ENCODE data around the gene PROM2. TPM values are rescaled to one million over a fixed set of nuclear protein-coding genes. Genes with fewer than 3 reads are reported as not detected.

Gene PROM2
- polyA plus RNA-seq, 2 donors, result 56.0 to 82.4 TPM

- Histone ChIP-seq H3K4me3 (ENCODE audit: low read depth in 1 of 2, low read length in 2 of 2) (no peak overlapping the region), H3K27me3 (ENCODE audit: control insufficient read depth in 1 of 2, insufficient read depth in 2 of 2, low read length in 2 of 2) (no peaks in the 10 kb centered on the region), H3K4me1 (ENCODE audit: control insufficient read depth in 2 of 2, insufficient read depth in 2 of 2, low read length in 1 of 2) (peaks cover 0 to 25% of the 10 kb centered on the region in 2 donors), H3K9me3 (ENCODE audit: control insufficient read depth in 2 of 2, insufficient read depth in 1 of 2, low read depth in 1 of 2, low read length in 1 of 2) (no peaks in the 10 kb centered on the region), H3K36me3 (ENCODE audit: control insufficient read depth in 2 of 2, insufficient read depth in 2 of 2, low read length in 1 of 2) (no peaks in the 10 kb centered on the region), H3K27ac (ENCODE audit: low read depth in 2 of 2, low read length in 1 of 2) (no peak overlapping the region)
- WGBS, 2 donors, result 53 to 68% methylated on average over 6 of the region's 6 CpGs
Observed at GRCh38 chr2:95317123-95317500, 42.9 kb downstream of the PROM2 start.

GRCh38 chr2:95317665-95318425 is 43.6 kb downstream of the PROM2 start:
- Histone ChIP-seq H3K4me1 (ENCODE audit: control insufficient read depth in 2 of 2, insufficient read depth in 2 of 2, low read length in 1 of 2) (peaks cover 0 to 23% of the 10 kb centered on the region in 2 donors), H3K36me3 (ENCODE audit: control insufficient read depth in 2 of 2, insufficient read depth in 2 of 2, low read length in 1 of 2) (no peaks in the 10 kb centered on the region), H3K27me3 (ENCODE audit: control insufficient read depth in 1 of 2, insufficient read depth in 2 of 2, low read length in 2 of 2) (no peaks in the 10 kb centered on the region), H3K4me3 (ENCODE audit: low read depth in 1 of 2, low read length in 2 of 2) (no peak overlapping the region), H3K27ac (ENCODE audit: low read depth in 2 of 2, low read length in 1 of 2) (no peak overlapping the region), H3K9me3 (ENCODE audit: control insufficient read depth in 2 of 2, insufficient read depth in 1 of 2, low read depth in 1 of 2, low read length in 1 of 2) (no peaks in the 10 kb centered on the region)
- WGBS, 2 donors, result 63 to 80% methylated on average over 12 of the region's 12 CpGs

- 83% methylated on average over 13 of the region's 13 CpGs for WGBS, 2 donors
- H3K4me3 ChIP-seq (ENCODE audit: low read depth in 1 of 2, low read length in 2 of 2), result no peak overlapping the region
- no peaks in the 10 kb centered on the region for H3K36me3 ChIP-seq (ENCODE audit: control insufficient read depth in 2 of 2, insufficient read depth in 2 of 2, low read length in 1 of 2)
- no peak overlapping the region for H3K27ac ChIP-seq (ENCODE audit: low read depth in 2 of 2, low read length in 1 of 2)
- no peaks in the 10 kb centered on the region for H3K9me3 ChIP-seq (ENCODE audit: control insufficient read depth in 2 of 2, insufficient read depth in 1 of 2, low read depth in 1 of 2, low read length in 1 of 2)
- H3K4me1 ChIP-seq (ENCODE audit: control insufficient read depth in 2 of 2, insufficient read depth in 2 of 2, low read length in 1 of 2), result peaks cover 0 to 21% of the 10 kb centered on the region in 2 donors
- H3K27me3 ChIP-seq (ENCODE audit: control insufficient read depth in 1 of 2, insufficient read depth in 2 of 2, low read length in 2 of 2), result no peaks in the 10 kb centered on the region
Observed at GRCh38 chr2:95318431-95319220, 44.4 kb downstream of the PROM2 start.

- H3K9me3 ChIP-seq (ENCODE audit: control insufficient read depth in 2 of 2, insufficient read depth in 1 of 2, low read depth in 1 of 2, low read length in 1 of 2), result no peaks in the 10 kb centered on the region
- H3K4me3 ChIP-seq (ENCODE audit: low read depth in 1 of 2, low read length in 2 of 2), result no peak overlapping the region
- no peaks in the 10 kb centered on the region for H3K36me3 ChIP-seq (ENCODE audit: control insufficient read depth in 2 of 2, insufficient read depth in 2 of 2, low read length in 1 of 2)
- H3K4me1 ChIP-seq (ENCODE audit: control insufficient read depth in 2 of 2, insufficient read depth in 2 of 2, low read length in 1 of 2), result peaks cover 0 to 20% of the 10 kb centered on the region in 2 donors
- no peak overlapping the region for H3K27ac ChIP-seq (ENCODE audit: low read depth in 2 of 2, low read length in 1 of 2)
- WGBS, 2 donors, result 67 to 69% methylated on average over 22 to 23 of the region's 23 CpGs
- no peaks in the 10 kb centered on the region for H3K27me3 ChIP-seq (ENCODE audit: control insufficient read depth in 1 of 2, insufficient read depth in 2 of 2, low read length in 2 of 2)
Observed at GRCh38 chr2:95319481-95320343, 45.5 kb downstream of the PROM2 start.

GRCh38 chr2:95320344-95320712 is 46.1 kb downstream of the PROM2 start:
- H3K9me3 ChIP-seq (ENCODE audit: control insufficient read depth in 2 of 2, insufficient read depth in 1 of 2, low read depth in 1 of 2, low read length in 1 of 2), result no peaks in the 10 kb centered on the region
- H3K36me3 ChIP-seq (ENCODE audit: control insufficient read depth in 2 of 2, insufficient read depth in 2 of 2, low read length in 1 of 2), result no peaks in the 10 kb centered on the region
- 74 to 77% methylated on average over 6 to 11 of the region's 11 CpGs for WGBS, 2 donors
- H3K27me3 ChIP-seq (ENCODE audit: control insufficient read depth in 1 of 2, insufficient read depth in 2 of 2, low read length in 2 of 2), result no peaks in the 10 kb centered on the region
- peaks cover 0 to 20% of the 10 kb centered on the region in 2 donors for H3K4me1 ChIP-seq (ENCODE audit: control insufficient read depth in 2 of 2, insufficient read depth in 2 of 2, low read length in 1 of 2)
- no peak overlapping the region for H3K27ac ChIP-seq (ENCODE audit: low read depth in 2 of 2, low read length in 1 of 2)
- H3K4me3 ChIP-seq (ENCODE audit: low read depth in 1 of 2, low read length in 2 of 2), result no peak overlapping the region

GRCh38 chr2:95320986-95321767 is 46.9 kb downstream of the PROM2 start:
- H3K4me3 ChIP-seq (ENCODE audit: low read depth in 1 of 2, low read length in 2 of 2), result no peak overlapping the region
- H3K36me3 ChIP-seq (ENCODE audit: control insufficient read depth in 2 of 2, insufficient read depth in 2 of 2, low read length in 1 of 2), result no peaks in the 10 kb centered on the region
- no peaks in the 10 kb centered on the region for H3K27me3 ChIP-seq (ENCODE audit: control insufficient read depth in 1 of 2, insufficient read depth in 2 of 2, low read length in 2 of 2)
- no peaks in the 10 kb centered on the region for H3K9me3 ChIP-seq (ENCODE audit: control insufficient read depth in 2 of 2, insufficient read depth in 1 of 2, low read depth in 1 of 2, low read length in 1 of 2)
- H3K27ac ChIP-seq (ENCODE audit: low read depth in 2 of 2, low read length in 1 of 2), result no peak overlapping the region
- WGBS, 2 donors, result 78 to 82% methylated on average over 18 of the region's 18 CpGs
- peaks cover 0 to 18% of the 10 kb centered on the region in 2 donors for H3K4me1 ChIP-seq (ENCODE audit: control insufficient read depth in 2 of 2, insufficient read depth in 2 of 2, low read length in 1 of 2)

- Histone ChIP-seq H3K27ac (ENCODE audit: low read depth in 2 of 2, low read length in 1 of 2) (no peak overlapping the region), H3K4me3 (ENCODE audit: low read depth in 1 of 2, low read length in 2 of 2) (no peak overlapping the region), H3K36me3 (ENCODE audit: control insufficient read depth in 2 of 2, insufficient read depth in 2 of 2, low read length in 1 of 2) (no peaks in the 10 kb centered on the region), H3K27me3 (ENCODE audit: control insufficient read depth in 1 of 2, insufficient read depth in 2 of 2, low read length in 2 of 2) (no peaks in the 10 kb centered on the region), H3K4me1 (ENCODE audit: control insufficient read depth in 2 of 2, insufficient read depth in 2 of 2, low read length in 1 of 2) (peaks cover 0 to 2% of the 10 kb centered on the region in 2 donors), H3K9me3 (ENCODE audit: control insufficient read depth in 2 of 2, insufficient read depth in 1 of 2, low read depth in 1 of 2, low read length in 1 of 2) (no peaks in the 10 kb centered on the region)
- whole genome bisulfite sequencing, 2 donors, result 62 to 69% methylated on average over 26 of the region's 26 CpGs
Observed at GRCh38 chr2:95323347-95324155, 49.3 kb downstream of the PROM2 start.

- WGBS, 2 donors, result 92 to 93% methylated on average over 13 of the region's 13 CpGs
Observed at GRCh38 chr2:95325026-95325425, 50.8 kb downstream of the PROM2 start.

More at GRCh38 chr2:95325026-95325425, 50.8 kb downstream of the PROM2 start:
- Histone ChIP-seq H3K27ac (ENCODE audit: low read depth in 2 of 2, low read length in 1 of 2) (no peak overlapping the region), H3K36me3 (ENCODE audit: control insufficient read depth in 2 of 2, insufficient read depth in 2 of 2, low read length in 1 of 2) (no peaks in the 10 kb centered on the region), H3K4me1 (ENCODE audit: control insufficient read depth in 2 of 2, insufficient read depth in 2 of 2, low read length in 1 of 2) (peaks cover 0 to 2% of the 10 kb centered on the region in 2 donors), H3K4me3 (ENCODE audit: low read depth in 1 of 2, low read length in 2 of 2) (no peak overlapping the region), H3K9me3 (ENCODE audit: control insufficient read depth in 2 of 2, insufficient read depth in 1 of 2, low read depth in 1 of 2, low read length in 1 of 2) (no peaks in the 10 kb centered on the region), H3K27me3 (ENCODE audit: control insufficient read depth in 1 of 2, insufficient read depth in 2 of 2, low read length in 2 of 2) (no peaks in the 10 kb centered on the region)
